Activated CD8-positive, alpha-beta memory T cell treated with anti-CD3 and anti-CD28 coated beads, Interleukin-2, amount 50 U/mL, for 1 hour (primary cell): Measurements from ENCODE around the gene DGKI.

Source experiments
- DNase-seq: peaks from one replicate; pipeline ENCODE4 v3.0.0-alpha.2; 2020; ENCODE audit errors: extremely low read depth

The DGKI gene

DNA sequence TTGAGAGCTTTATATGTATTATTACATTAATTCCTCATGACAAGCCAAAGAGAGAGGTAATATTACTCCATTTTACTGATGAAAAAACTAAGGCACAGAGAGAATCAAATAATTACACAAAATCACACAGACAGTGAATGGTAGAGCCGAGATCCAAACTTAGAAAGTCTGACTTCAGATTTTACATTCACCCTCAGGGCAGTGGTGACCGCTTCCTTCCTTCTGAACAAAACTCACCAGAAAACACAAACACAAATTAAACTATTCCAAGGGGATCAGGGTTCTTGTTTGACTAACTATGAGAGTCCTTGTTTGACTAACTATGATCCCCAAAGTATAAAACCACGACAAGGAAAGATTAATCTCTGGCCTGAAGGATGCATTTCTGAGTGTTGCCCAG, 435.3 kb downstream of the DGKI start:
- DNase-seq, result no peak

DNA sequence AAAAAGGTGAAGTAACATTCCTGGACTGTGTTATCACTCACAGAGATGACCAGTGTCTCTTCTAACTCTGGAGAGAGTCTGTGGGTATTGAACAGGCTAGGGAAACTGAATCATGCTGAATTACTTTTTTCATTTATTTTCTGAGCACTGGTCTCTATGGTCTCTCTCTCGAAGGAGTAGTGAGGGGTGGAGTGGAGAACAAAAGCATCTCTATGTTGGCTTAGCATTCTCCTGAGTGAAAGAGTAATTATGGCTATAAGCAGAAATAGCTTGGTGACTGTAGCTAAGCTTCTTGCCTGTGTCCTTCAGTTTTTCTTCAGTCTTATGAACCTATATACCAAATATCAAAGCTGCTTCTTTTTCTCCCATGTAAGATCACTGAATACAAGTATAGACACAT, 438.6 kb downstream of the DGKI start:
- no peak for DNase-seq

DNA sequence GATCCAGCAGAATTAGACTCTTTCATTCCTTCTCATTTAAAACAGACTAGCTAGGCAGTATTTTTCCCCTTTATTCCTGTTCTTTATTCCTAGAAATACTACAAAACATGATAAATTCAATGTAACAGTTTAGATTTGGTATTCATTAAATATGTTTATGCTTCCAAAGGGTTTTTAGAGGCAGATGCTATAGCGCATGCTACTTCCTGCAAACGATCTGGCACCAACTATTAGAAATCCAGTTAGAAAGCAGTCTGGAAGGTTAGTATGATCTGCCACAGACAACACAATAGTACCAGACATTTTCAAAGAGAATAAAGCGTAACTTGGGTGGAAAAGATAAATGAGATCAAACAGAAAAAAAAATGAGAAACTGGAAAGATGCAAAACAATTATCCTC, 439.7 kb downstream of the DGKI start:
- DNase-seq, result no peak

- DNase-seq, result no peak
These were observed 442.0 kb downstream of the DGKI start for GRCh38 chr7:137404660-137405317.

DNA sequence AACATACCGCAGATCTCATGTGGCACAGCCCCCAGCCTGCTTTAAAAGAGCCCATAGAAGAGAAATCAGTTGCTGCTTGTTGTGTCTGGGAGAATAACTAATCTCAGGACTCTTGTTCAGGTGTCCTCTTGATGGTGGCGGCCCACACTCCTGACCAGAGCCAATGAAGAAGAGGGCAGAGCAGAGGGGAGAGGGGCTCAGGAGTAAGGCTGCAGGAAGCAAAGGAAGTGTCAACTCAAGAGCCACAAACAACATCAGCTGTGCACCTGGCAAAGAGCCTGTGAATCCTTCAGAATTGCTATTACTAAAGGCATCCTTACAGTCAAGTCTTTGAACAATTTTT, 443.4 kb downstream of the DGKI start:
- DNase-seq, result no peak

DNA sequence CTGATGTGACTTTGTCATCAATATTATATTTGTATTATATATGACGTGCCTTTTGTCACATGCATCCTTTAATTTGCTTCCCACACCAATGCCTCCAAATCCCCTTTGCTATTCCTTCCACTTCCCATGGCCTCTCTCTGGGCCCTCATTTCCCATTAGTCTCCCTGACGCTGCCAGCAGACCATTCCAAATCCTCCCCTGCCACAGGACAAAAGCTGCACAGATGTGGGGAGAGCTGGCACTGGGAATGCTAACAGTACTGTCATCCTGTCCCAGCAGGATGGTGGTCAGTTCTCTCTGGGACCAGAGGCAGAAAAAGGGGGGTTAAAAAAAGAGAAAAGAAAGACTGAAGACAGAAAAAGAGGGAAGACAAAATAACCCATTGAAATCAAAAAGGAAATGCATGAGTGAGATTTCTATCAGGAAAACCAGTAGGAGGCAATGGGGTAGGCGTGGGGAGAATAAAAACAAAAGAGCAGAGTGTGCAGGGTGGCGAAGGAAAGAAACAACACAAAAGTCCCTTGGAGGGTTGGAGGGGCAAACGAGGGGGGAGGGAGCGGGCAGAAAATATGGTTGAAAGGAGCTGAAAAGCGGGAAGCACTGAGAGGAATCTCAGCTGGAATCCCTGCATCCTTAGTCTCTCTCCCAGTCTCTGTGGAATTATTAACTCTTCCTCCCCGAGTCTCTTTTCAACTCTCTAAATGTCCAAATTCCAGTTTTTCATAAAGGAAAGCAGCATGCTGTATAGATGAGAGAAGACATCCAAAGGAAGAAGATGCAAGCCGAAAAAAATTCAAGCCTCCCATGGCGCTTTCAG, 444.0 kb downstream of the DGKI start:
- DNase-seq, result no peak

DNA sequence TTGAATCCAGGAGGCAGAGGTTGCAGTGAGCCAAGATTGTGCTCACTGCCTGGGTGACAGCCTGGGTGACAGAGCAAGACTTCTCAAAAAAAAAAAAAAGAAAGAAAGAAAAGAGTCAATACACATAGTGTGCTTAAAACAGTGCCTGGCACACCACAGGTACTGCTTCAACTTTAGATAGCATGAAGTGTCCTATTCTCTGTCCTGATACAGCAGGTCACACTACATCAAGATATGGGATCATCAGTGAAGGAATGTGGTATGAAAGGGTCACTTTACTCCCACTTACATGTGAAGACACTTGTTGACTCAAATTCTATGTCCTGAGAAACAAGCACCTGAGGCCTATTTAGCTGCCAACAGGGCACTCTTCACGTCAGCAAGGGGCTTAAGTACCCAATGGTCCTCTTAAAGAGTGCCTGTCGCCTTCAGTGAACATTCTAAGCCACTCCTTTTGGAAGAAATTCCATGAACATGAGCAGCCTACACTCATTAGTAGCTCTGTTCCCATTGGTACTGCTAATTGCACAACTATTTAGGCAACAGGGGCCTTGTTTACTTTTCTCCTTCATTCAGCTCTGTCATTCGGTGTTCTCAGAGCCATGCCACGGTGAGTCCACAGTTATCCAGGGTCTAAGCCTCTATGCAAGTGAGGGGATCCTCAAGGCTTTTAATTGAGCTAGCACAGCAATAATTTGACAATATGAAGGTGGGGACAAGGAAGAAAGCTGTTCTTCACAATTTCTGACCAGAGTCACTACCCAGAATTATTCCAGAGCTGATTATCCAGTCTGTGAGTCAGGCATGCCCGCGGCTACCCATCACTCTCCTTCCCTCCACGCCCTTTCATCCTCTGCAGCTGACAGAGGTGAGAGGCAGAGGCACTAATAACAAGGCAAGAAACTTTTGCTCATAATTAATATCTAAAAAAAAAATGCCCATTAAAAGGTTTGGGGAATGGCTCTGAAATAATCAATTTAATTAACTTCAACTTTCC, 446.6 kb downstream of the DGKI start:
- DNase-seq, result no peak

DNA sequence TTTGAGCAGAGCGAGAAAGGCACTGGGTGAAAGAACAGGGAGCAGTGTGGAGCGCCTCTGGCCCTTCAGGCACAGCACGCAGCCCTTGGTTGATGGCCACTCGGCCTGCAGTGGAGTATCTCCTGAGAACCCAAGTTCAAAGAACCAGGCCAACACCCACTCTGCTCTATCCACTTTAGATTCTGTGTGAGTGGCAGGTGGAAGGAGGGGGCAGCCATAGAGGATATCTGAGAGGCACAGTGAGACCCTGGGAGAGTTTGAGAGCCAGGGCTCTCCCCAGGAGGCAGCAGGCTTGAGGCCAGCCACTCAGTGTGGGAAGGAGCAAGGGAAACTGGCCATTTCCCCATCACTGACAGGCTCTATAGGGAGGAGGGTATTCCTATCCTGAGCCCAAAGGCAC, 450.7 kb downstream of the DGKI start:
- DNase-seq, result no peak

DNA sequence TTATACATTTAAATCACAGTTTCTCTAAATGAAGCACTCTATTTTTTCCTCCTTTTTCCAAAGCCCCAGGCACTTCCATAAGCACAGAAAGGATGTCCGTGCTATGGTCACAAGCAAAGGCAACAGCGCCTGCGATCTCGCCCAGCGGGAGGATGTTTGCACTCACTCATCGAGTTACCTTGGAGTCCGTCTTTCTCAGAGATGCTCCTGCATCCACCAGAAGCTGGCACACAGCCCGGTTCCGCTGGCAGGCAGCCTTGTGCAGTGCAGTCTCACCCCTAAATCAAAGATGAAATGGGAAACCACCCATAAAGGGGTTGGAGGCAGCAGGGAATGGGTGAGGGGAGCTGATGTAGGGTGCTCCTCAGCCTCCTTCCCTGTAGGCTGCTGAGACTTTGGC, 451.4 kb downstream of the DGKI start:
- DNase-seq, result no peak

DNA sequence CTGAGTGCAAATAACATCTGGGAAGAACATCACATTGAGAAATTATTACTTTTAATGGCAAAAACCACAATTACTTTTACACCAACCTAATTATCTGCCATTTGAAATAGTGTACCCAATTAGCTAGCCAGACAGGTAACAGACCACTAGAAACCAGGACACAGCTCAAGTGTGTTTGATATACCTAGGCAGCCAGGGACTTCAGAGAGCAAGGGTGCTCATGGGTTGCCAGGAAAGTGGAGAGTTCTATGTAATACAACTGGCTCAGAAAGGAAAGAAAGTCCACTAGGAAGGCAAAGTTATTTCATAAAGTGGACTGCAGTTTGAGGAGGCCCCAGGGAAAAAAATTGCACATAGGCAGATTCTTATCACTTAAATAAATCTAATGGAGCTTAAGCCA, 453.2 kb downstream of the DGKI start:
- no peak for DNase-seq

DNA sequence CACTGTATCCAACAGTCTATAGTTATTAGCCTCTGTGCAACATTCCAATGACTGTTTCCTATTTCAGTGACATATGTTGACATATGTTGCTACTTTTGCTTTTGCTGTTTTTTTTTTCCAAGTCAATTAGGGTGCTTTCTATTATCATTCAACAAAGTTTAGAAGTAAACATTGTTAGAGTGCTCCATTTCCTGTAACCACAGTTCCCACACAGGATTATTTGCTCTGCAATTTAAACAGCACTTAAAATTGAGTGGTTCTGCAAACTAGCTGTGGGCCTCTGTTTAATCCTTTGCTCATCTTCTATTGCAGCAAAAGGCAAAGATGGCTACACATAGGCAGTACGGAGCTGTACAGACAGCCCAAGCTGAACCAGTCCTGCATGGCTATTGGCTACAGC, 456.7 kb downstream of the DGKI start:
- no peak for DNase-seq

DNA sequence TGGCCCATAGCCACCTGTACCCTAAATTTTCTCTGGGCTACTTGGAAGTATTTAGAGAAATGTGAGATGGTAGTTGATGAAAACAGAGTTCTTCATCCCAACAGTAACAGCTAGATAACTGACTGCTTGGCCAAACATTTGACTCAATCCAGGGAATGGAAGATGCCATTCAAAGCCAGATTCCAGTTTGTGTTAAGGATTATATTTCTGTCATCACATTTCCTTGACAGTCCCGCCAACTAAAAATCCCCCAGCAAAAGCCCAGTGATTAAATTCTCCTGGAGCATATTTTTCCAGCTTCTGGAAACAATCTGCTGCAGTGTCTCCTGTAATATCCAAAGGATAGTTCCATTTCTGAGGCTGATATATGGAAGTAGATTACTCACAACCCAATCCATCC, 457.9 kb downstream of the DGKI start:
- no peak for DNase-seq

GRCh38 chr7:137386966-137387365, 459.8 kb downstream of the DGKI start:
- DNase-seq, result no peak

DNA sequence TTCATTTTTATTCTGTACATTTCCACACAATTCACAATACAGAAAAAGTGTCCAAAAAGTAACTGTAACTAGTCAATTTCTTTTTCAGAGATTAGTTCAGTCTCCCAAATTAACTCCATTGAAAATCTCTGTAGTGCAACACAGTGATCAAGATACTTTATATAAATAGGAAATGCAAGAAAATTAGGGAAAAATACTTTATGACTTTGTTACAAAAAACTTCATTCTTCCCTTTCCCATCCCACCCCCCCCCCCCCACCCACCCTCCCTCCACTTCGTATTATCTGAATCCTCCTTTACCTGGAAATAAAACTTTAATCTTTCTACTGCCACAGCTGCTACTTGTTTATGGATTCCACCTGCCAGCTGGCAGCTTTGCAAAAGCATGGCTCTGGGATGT, 465.7 kb downstream of the DGKI start:
- no peak for DNase-seq

- DNase-seq, result no peak
These were observed 473.3 kb downstream of the DGKI start for GRCh38 chr7:137373507-137373906.

GRCh38 chr7:137371616-137372015, 475.2 kb downstream of the DGKI start:
- no peak for DNase-seq

DNA sequence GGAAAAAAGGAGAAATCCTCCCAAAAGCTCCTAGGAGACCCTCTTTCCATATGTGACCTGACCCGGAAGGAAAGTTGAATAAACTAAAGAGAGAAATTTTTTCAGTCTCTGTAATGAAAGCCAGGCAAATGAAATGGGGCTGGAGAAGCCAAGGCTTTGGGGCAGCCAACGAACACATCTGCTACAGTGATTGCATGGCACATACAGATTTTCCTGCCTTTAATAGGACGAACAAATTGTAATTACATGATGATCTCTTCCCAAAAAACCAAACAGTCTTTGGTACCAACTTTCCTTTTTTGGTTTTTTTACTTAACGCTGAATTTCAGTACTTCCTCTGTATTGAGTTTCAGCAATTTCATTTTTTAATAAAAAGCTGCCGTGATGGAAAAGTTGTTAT, 479.8 kb downstream of the DGKI start:
- no peak for DNase-seq

- DNase-seq, result no peak
These were observed 483.1 kb downstream of the DGKI start for GRCh38 chr7:137363683-137364082.

DNA sequence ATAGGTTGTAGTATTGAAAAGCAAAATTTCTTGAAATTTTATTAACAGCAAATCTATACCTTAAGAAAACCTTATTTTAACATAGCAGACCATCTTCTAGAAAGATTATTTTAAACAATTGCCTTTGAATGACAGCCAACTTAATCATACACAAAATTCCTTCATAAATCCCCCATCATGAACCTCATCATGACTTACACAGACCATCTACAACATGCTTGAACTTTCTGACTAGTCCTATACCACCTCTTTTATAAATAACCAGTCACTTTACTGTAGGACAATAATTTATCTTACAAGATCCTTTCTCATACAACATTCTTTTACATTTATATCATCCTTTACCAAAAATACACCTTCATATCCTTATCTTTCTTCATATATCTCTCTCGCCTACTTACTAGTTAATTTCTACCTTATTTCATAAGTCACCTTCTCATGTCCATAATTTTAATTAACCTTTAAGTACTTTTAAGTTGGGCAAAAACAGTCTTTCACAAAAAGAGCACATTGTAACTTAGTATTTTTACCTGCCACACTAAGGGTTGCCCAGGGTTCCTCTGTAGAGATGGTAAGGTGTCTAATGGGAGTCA, 486.6 kb downstream of the DGKI start:
- DNase-seq, result no peak

DNA sequence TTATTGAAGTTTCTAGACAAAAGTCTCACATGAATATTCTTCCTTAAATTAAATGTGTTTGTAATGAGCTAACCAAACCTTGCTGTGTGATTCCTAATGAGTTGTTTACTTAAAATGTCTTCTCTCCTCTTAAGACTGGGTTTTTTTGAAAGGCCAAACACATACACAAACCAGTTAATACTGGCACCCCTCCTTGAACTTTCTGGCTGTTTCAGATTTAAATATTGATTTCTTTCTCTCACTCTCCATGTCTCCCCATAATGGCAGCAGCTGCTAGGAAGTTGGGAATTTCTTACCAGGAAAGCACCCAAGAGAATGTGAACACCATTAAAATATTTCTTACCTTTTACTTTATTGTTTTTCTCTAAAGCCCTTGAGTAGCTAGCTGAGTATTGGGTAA, 491.8 kb downstream of the DGKI start:
- DNase-seq, result no peak

DNA sequence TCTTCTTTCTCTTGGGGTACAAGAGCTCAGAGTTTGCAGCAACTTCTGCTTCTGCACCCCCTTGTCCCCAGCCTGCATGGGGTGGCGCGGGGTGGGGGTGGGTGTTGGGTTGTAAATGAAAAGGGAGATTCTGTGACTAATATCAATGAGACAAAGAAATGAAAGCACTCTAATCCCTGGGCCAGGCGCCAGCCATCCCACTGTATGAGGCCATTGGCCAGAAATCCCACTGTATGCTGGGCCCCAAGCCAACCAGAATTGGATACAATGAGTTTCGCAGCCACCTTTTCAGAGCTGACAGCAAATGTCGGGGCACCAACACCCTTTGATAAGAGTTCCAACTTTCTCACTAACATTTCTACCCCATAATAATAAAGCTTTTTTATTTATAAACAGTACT, 492.4 kb downstream of the DGKI start:
- no peak for DNase-seq

GRCh38 chr7:137351941-137352340, 494.8 kb downstream of the DGKI start:
- no peak for DNase-seq
